ENCODE data around the gene LHFPL3.
"Not testable (repeated sequence)": the region's sequence is repeated elsewhere in the genome, so short reads cannot be mapped to it uniquely, and the experiment has no call there.

LHFPL3 gene

DNA sequence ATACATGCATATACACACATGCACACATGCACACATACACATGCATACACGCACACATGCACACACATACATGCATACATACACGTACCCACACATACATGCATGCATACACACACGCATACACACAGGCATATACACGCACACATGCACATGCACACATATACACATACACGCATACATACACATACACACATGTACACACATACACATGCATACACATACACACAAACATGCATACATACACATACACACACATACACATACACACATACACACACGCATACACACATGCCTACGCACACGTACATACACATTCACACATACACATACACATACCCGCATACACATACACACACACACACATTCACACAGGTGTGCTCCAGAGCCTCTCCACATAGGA, 604.6 kb downstream of the LHFPL3 start:
- H3K4me3 ChIP-seq (ENCODE audit: low read length), result no peak overlapping the region
- TF ChIP-seq CTCF (conservative IDR thresholded peaks at IDR 0.05; ENCODE audit: low read depth, low read length), result no peak
- DNase-seq (ENCODE audit: low read depth), result no peak

DNA sequence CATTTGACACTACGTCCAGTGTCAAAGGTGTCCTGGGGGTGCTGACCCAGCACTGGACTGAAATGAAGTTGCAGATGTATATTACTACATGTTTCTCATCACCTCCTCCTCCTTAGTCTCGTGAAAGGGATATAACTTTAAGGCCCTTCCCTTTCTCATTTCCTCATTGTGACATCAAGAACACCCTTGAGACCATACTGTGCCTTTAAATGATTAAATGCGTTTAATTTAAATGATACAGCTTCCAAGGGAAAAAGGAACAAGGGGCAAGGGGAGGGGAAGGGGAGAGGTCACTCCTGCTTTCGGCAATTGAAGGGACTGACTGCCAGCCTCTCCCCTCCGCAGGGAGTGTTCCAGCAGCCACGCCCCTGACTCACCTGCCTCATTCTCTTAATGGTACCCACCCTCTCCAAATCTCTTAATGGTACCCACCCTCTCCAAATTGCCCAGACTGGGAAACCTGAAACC, 605.2 kb downstream of the LHFPL3 start:
- H3K4me3 ChIP-seq (ENCODE audit: low read length), result no peak overlapping the region
- TF ChIP-seq CTCF (conservative IDR thresholded peaks at IDR 0.05; ENCODE audit: low read depth, low read length), result no peak
- no peak for DNase-seq (ENCODE audit: low read depth)

- DNase-seq (ENCODE audit: low read depth), result no peak
- no peak overlapping the region for H3K4me3 ChIP-seq (ENCODE audit: low read length)
- TF ChIP-seq CTCF (conservative IDR thresholded peaks at IDR 0.05; ENCODE audit: low read depth, low read length), result no peak
Observed at GRCh38 chr7:104934665-104935064, 606.3 kb downstream of the LHFPL3 start.

GRCh38 chr7:104935276-104935675, 606.9 kb downstream of the LHFPL3 start:
- no peak overlapping the region for H3K4me3 ChIP-seq (ENCODE audit: low read length)
- no peak for TF ChIP-seq CTCF (conservative IDR thresholded peaks at IDR 0.05; ENCODE audit: low read depth, low read length)
- DNase-seq (ENCODE audit: low read depth), result no peak

DNA sequence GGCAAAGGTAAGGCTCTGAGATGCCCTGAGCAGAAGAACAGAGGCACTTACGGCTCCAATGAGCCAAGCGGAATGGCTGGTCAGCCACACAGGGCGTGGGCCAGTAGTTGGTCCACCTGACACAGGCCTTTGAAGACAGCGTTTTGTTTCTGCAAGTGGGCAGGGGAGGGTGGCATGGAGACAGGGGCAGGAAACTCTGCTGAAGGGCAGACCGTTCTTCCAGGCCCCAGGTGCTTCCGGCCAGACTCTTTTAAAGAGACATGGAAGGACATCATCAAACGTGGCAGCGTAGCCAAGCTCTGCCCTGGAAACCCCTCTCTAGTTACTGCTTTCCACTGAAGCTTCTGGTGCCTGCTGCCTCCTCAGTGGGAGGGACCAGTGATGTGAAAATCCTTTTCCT, 608.1 kb downstream of the LHFPL3 start:
- TF ChIP-seq CTCF (conservative IDR thresholded peaks at IDR 0.05; ENCODE audit: low read depth, low read length), result no peak
- no peak for DNase-seq (ENCODE audit: low read depth)
- H3K4me3 ChIP-seq (ENCODE audit: low read length), result no peak overlapping the region

- H3K4me3 ChIP-seq (ENCODE audit: low read length); DNase-seq (ENCODE audit: low read depth): not testable (repeated sequence)
Observed at GRCh38 chr7:104937489-104937888, 609.1 kb downstream of the LHFPL3 start.

DNA sequence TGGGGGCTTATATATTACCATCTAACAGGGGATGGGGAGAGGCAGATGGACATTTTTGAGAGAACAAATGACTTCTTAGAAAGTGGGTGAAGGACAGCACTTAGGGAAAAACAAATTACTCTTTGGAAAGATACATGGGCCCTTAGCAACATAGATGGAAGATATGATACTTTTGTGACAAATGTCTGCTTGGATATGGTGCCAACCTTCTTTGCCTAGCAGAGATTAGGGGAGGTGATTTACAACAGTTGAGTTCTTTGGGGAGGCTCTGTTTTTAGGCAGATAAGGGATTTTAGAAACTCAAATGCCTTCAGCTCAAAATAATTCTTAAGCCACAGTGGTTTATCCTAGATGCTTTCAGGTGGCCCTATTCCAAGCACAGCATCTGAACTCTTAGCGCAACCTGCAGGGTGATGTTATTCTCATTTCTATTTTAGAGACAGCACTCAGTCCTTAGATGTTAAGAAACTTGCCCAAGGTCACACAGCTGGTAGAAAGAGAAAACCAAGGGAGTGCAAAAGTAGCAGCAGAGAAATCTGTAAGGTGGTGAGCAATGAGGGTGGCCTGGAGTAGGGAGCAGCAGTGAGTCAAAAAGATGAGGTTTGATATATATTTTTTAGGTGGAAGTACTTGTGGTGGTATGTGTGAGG, 610.5 kb downstream of the LHFPL3 start:
- H3K4me3 ChIP-seq (ENCODE audit: low read length), result no peak overlapping the region
- no peak for DNase-seq (ENCODE audit: low read depth)
- TF ChIP-seq CTCF (conservative IDR thresholded peaks at IDR 0.05; ENCODE audit: low read depth, low read length), result no peak

Measured in retinal pigment epithelial cell (primary cell).